HG03342 (cell line): ENCODE measurements around the gene CEP57L1.
"Not testable (repeated sequence)": the region's sequence is repeated elsewhere in the genome, so short reads cannot be mapped to it uniquely, and the experiment has no call there.

Source experiments
- ATAC-seq: cut with Tn5 transposase; IDR thresholded peaks from one replicate; pipeline ENCODE4 v1.9.1; 2021; ENCODE audit warnings: mild to moderate bottlenecking, moderate library complexity; ENCODE audit not compliant: unreplicated experiment

CEP57L1 gene

DNA sequence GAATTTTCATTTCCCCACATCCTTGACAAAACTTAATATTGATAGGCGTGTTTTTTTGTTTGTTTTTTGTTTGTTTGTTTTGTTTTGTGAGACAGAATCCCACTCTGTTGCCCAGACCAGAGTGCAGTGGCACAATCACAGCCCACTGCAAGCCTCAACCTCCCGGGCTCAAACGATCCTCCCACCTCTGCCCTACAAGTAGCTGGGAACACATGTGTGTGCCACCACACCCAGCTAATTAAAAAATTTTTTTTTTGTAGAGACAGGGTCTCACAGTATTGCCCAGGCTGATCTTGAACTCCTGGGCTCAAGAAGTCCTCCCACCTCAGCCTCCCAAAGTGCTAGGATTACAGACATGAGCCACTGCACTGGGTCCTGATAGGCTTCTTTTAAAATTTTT is 9.2 kb downstream of the CEP57L1 start:
- ATAC-seq = no peak

DNA sequence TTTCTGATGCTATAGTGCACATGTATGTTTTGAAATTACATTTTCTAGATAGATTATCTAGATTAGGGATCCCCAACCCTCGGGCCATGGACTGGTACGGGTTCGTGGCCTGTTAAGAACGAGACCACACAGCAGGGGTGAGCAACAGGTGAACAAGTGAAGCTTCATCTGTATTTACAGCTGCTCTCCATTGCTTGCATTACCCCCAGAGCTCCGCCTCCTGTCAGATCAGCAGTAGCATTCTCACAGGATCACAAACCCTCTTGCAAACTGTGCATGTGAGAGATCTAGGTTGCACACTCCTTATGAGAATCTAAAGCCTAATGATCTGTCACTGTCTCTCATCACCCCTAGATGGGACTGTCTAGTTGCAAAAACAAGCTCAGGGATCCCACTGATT is 10.4 kb downstream of the CEP57L1 start:
- no peak for ATAC-seq

DNA sequence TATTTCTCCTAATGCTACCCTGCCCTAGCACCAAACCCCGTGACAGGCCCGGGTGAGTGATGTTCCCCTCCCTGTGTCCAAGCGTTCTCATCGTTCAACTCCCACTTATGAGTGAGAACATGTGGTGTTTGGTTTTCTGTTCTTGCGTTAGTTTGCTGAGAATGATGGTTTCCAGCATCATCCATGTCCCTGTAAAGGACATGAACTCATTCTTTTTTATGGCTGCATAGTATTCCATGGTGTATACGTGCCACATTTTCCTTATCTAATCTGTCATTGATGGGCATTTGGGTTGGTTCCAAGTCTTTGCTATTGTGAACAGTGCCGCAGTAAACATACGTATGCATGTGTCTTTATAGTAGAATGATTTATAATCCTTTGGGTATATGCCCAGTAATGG is 14.4 kb downstream of the CEP57L1 start:
- not testable (repeated sequence) for ATAC-seq

DNA sequence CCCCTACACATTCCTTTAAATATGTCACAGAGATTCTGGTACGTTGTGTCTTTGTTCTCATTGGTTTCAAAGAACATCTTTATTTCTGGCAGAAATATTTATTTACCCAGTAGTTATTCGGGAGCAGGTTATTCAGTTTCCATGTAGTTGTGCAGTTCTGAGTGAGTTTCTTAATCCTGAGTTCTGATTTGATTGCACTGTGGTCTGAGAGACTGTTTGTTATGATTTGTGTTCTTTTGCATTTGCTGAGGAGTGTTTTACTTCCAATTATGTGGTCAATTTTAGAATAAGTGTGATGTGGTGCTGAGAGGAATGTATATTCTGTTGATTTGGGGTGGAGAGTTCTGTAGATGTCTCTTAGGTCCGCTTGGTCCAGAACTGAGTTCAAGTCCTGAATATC is 17.4 kb downstream of the CEP57L1 start:
- ATAC-seq = not testable (repeated sequence)

DNA sequence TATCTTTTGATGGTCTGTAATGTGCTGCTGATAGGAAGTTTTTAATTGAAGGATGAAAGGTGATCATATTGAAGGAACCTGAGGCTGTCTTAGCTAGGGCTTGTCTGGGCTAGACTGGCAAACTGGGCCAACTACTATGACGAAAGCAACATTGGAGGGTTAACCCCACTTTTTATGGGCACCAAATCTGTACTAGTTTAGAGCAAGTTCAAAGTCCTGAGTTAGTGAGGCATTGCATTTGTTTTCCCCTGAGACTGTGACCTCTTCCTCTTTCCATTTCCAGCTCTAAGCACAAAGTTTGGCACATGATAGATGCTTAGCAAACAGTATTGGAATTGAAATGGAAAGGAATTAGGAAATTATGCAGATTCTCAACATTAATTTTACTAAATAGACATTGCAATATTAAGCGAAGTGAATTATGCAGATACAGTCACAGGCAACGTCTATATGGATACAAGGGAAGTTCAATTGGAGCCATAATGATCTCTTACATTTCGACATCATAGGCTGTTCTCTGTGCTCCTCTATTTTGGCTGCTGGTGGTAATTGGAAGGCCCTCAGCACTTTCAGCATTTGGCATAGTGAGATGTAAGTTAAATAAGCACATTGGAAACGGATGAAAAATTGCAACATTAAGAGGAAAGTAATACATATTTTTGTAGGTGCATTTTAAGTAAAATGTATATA is 22.2 kb downstream of the CEP57L1 start:
- peak; percentile 75 for ATAC-seq

DNA sequence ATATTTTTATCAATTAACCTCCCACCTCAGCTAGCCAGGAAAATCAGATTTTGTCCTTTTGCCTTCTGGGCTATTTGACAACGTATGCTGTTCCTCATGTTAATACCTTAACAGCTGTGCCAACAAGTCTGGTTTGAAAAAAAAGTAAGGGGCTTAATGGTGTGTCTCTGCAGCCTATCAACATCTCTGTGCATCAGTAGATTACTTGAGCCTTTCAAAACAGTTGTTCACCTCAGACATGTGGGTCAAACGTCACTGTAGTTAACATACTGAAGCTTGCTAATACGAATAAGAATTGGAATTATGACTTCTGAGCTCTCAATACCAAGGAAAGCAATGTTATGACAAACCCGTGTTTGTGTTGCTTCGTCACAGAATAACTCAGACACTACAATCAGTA is 23.0 kb downstream of the CEP57L1 start:
- ATAC-seq = no peak

DNA sequence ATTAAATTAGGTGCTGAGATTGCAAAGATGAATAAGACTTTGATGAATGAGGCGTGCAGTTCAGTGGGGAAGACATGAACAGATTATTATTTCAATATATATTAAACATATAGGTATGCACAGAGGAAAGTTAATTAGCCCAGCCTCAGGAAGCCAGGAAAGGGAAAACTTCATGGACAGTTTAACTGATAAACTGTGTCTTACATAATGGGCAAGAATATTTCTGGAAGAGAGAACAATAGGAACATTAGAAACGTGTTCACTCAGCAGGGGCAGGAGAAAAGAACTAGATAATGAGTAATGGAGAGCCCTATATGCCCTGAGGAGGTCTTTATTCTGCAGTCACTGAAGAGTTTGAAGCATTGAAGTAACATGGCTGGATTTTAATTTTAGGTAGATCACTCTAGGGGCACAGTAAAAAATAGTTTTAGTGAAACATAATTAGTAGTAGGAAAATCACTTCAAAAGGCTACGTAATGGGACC is 23.6 kb downstream of the CEP57L1 start:
- ATAC-seq = no peak

DNA sequence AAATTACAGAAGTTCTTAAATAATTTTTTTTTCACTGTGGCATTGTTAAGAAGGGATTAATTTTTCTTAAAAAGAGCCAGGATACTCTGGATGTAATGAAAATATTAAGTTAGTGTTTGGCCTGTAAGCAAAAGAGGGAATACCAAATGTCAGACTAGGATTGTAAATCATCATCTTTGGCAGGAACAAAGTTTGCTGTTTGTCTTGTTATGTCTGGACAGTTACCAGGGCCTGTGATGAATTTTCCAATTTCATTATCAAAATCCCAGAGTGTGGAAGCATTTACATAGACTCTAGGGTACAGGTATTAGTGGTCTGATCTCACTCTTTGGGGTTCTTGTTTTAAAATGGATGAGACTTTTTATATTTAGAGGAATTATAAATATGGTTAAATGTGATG is 26.1 kb downstream of the CEP57L1 start:
- ATAC-seq = no peak

DNA sequence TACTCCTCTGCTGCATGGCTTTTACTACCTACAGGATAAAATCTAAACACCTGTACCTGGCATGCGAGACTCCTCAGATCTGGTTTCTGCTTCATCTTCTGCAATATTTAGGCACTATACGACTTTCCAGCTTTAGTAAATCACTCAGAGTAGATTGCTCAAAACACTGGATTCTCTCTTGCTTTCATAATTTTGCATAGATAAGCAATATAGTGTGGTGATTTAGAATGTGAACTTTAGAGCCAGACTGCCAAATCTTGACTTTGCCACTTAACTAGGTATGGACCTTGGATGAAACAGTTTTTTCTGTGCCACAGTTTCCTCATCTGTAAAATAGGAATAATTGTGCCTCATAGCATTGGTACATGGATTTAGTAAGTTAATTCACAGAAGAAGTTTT is 28.9 kb downstream of the CEP57L1 start:
- no peak for ATAC-seq

DNA sequence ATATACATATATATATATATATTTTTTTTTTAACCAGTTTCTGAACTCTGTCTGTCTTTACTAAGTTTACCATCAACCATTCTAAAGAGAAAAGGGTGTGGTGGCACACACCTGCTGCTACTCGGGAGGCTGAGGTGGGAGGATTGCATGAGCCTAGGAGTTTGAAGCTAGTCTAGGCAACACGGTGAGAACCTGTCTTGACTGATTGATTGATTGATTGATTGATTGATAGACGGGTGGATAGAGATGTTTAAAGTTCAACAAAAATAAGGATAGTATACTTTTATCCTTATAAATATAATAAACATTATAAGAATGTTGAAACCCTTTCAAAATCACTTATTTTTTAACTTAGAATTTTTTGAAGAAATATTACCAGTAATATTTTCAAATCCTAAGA is 30.2 kb downstream of the CEP57L1 start:
- ATAC-seq = no peak

DNA sequence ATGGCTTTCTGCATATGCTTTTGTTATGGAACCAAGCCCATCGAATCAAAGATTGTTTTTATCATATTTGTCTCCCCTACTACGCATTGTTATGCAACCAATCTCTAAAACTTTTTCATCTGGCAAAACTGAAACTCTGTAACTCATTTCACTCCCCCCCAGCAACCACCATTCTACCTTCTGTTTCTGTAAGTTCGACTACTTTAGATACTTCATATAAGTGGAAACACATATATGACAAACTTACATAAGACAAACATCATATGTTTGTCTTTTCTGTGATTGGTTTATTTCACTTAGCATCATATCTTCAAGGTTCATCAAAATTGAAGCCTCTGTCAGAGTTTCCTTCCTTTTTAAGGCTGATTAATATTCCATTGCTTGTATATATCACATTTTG is 34.8 kb downstream of the CEP57L1 start:
- ATAC-seq = no peak

DNA sequence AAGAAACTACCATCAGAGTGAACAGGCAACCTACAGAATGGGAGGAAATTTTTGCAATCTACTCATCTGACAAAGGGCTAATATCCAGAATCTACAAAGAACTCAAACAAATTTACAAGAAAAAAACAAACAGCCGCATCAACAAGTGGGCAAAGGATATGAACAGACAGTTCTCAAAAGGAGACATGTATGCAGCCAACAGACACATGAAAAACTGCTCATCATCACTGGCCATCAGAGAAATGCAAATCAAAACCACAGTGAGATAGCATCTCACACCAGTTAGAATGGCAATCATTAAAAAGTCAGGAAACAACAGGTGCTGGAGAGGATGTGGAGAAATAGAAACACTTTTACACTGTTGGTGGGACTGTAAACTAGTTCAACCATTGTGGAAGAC is 40.3 kb downstream of the CEP57L1 start:
- ATAC-seq = not testable (repeated sequence)

DNA sequence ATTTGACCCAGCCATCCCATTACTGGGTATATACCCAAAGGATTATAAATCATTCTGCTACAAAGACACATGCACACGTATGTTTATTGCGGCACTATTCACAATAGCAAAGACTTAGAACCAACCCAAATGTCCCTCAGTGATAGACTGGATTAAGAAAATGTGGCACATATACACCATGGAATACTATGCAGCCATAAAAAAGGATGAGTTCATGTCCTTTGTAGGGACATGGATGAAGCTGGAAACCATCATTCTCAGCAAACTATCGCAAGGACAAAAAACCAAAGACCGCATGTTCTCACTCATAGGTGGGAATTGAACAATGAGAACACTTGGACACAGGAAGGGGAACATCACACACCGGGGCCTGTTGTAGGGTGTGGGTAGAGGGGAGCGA is 40.7 kb downstream of the CEP57L1 start:
- not testable (repeated sequence) for ATAC-seq

DNA sequence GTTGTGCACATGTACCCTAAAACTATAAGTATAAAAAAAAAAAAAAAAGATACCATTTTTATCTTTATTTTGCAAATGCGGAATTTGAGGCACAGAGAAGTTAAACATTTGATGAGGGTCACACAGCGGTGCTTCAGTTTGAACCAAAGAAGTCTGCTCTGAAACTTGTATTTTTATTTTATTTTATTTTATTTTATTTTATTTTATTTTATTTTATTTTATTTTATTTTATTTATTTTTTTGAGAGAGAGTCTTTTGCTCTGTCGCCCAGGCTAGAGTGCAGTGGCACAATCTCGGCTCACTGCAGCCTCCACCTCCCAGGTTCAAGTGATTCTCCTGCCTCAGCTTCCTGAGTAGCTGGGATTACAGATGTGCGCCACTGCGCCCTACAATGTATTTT is 41.2 kb downstream of the CEP57L1 start:
- ATAC-seq = not testable (repeated sequence)

DNA sequence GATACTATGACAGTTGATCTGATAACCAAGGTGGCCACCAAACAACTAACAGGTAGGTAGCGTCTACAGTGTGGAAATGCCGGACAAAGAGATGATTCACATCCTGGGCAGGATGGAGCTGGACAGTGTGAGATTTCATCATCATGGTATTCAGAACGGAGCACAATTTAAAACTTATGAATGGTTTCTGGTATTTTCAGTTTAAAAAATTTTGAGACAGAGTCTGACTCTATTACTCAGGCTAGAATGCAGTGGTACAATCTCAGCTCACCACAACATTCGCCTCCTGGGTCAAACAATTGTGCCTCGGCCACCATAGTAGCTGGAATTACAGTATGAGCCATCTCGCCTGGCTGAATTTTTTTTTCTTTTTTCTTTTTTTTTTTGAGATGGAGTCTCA is 43.8 kb downstream of the CEP57L1 start:
- no peak for ATAC-seq

DNA sequence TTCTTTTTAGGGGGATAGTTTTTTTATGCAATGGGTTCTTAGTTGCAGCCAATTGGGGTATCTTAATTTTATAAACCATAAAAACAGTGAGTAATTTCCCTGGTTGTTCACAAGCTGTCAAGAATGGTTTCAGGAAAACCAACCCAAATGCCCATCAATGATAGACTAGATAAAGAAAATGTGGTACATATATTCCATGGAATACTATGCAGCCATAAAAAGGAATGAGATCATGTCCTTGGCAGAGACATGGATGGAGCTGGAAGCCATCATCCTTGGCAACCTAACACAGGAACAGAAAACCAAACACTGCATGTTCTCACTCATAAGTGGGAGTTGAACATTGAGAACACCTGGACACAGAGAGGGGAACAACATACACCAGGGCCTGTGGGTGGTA is 46.8 kb downstream of the CEP57L1 start:
- ATAC-seq = not testable (repeated sequence)

DNA sequence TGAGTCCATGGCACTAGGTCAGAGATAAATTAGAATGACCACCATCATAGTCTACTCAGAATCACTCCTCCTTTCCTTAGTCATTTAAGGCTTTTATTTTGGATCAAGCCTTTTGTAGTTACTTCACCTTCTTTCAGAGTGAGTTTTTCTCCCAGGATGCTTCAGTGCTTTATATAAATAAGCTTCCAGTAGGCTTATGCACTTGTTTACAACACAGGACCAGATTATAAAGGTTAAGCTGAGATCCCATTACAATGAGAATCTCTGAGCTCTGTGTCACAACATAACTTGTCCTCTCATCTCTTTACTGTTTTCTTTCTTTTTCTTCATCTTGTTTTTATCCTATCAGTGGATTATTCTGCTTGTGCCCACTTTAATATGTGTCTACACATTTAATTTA is 47.9 kb downstream of the CEP57L1 start:
- ATAC-seq = no peak

DNA sequence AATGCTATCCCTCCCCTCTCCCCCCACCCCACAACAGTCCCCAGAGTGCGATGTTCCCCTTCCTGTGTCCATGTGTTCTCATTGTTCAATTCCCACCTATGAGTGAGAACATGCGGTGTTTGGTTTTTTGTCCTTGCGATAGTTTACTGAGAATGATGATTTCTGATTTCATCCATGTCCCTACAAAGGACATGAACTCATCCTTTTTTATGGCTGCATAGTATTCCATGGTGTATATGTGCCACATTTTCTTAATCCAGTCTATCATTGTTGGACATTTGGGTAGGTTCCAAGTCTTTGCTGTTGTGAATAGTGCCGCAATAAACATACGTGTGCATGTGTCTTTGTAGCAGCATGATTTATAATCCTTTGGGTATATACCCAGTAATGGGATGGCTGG is 52.9 kb downstream of the CEP57L1 start:
- ATAC-seq = not testable (repeated sequence)

DNA sequence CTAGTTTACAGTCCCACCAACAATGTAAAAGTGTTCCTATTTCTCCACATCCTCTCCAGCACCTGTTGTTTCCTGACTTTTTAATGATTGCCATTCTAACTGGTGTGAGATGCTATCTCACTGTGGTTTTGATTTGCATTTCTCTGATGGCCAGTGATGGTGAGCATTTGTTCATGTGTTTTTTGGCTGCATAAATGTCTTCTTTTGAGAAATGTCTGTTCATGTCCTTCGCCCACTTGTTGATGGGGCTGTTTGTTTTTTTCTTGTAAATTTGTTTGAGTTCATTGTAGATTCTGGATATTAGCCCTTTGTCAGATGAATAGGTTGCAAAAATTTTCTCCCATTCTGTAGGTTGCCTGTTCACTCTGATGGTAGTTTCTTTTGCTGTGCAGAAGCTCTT is 53.4 kb downstream of the CEP57L1 start:
- not testable (repeated sequence) for ATAC-seq

DNA sequence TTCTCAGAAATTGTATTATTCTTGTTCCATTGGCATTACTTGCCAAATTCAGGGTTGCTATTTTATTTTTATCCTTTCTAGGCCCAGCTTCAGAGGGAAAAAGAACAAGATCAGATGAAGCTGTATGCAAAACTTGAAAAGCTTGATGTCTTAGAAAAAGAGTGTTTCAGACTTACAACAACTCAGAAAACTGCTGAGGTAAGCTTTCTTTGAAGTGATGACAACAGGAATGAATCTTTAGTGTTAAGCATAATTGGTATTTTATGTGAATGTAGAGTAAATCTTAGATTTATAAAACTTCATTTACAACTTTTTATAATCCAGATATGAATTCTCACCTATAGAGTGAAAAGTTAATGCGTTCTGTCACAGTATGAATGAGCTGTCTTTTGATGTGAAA is 58.4 kb downstream of the CEP57L1 start:
- no peak for ATAC-seq

DNA sequence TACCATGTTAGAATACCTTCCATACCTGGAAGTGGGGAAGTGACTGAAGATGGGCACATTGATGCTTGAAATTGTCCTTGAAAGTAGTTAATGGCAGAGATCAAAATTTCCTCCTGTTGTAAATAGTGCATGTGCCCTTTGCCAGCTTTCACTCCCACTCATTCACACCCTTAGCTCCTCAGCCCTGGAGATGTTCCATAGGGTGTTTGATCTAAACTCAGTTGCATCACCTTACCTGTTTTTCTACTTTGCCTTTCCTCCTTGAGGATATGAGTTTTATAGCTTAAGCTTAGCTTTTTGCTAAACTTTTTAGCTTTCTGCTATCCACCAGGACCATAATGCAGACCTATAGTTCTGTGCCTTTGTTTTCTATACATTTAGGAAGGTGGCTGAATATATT is 69.0 kb downstream of the CEP57L1 start:
- no peak for ATAC-seq

DNA sequence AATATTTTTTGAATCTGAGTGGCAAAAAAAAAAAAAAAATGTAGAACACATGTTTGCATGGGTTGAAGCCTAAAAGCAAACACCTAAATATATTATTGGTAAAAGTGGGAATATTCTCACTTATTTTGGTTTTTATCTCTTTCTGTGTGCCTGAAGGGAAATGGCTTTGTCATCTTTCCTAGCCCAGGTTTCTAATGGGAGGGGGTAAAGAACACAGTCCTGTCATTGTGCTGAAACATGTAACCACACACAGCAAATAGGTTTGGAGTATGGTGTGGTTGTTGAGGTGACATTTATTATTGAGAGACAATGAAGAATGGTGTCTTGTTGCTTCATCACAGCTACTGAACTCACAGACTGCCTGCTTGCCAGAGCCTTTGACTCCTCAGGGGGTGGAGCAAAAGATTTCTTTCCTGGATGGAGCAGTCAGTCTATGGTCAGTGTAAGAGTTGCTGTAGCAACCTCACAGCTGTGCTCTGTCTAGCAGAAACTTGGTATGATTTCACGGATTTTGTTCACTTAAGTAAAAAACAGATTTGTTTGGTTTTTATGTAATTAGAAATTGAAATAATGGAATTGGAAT is 70.2 kb downstream of the CEP57L1 start:
- no peak for ATAC-seq

DNA sequence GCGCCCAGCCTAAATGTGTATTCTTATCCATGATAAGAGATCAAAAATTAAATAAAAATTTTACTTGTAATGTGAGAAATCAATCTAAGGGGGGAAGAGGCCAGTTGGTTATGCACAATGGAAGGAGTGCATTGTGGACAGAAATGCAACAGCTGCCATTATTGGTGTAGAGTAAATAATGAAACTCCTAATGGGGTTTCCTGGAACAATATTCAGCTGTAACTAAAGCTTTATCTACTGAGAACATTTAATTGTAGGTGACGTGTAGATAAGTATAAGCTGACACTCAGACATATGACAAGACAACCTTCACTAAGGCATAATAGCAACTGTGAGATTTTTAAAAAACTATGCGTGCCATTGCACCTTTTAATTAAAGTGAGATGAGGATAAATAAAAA is 71.4 kb downstream of the CEP57L1 start:
- no peak for ATAC-seq
